ENCODE data around the gene MYH16. TPM values are rescaled to one million over a fixed set of nuclear protein-coding genes. Genes with fewer than 3 reads are reported as not detected.
"Not testable (repeated sequence)": the region's sequence is repeated elsewhere in the genome, so short reads cannot be mapped to it uniquely, and the experiment has no call there.

Gene MYH16
- total RNA-seq (not detected), total RNA-seq (0 to 0.25 (median 0) reads per million in 172 experiments)
- polyA plus RNA-seq (2013, experiment 1 of 2): not detected
- polyA plus RNA-seq (2013, experiment 2 of 2): not detected

- Mint-ChIP-seq H3K4me3 (no peak within 1 kb of the TSS), H3K27ac (no peak within 1 kb of the TSS), H3K4me1 (ENCODE audit: low read depth) (no peaks in the 10 kb centered on the region), H3K27me3 (peaks cover 5% of the 10 kb centered on the region), H3K36me3 (ENCODE audit: low read depth) (no peaks in the 10 kb centered on the region), H3K9me3 (no peaks in the 10 kb centered on the region)
- intact Hi-C loops (cut with DNase I, micrococcal nuclease): no loop called here
- Histone ChIP-seq H3K27me3 (ENCODE audit: control insufficient read depth in 1 of 2, insufficient read depth in 2 of 2, low read length in 2 of 2) (peaks cover 0 to 2% of the 10 kb centered on the region in 2 experiments), H3K27ac (ENCODE audit: low read depth in 1 of 2, low read length in 2 of 2) (no peak within 1 kb of the TSS), H3K36me3 (ENCODE audit: insufficient read depth, low read length) (no peaks in the 10 kb centered on the region), H3K4me1 (ENCODE audit: insufficient read depth, low read length) (peaks cover 5% of the 10 kb centered on the region), H3K9me3 (ENCODE audit: control insufficient read depth in 1 of 2, insufficient read depth in 1 of 2, low read length in 2 of 2) (no peaks in the 10 kb centered on the region), H3K4me3 (ENCODE audit: low read length) (no peak within 1 kb of the TSS)
- TF ChIP-seq CTCF (IDR thresholded peaks at IDR 0.05): no peak
- ChIA-PET CTCF (no interaction called here), POLR2A (no interaction called here)
- no peak for DNase-seq
- no peak for ATAC-seq (ENCODE audit: poor library complexity)
Observed at GRCh38 chr7:99272476-99273045, at the start of gene MYH16. Gene MYH16, plus strand, starts transcription at chr7:99272839.

GRCh38 chr7:99224263-99224898 is 48.3 kb upstream of the MYH16 start:
- intact Hi-C loops (cut with DNase I, micrococcal nuclease); H3K27ac Mint-ChIP-seq; POLR2A ChIA-PET; H3K4me3 Mint-ChIP-seq; DNase-seq; H3K9me3 ChIP-seq (ENCODE audit: control insufficient read depth in 1 of 2, insufficient read depth in 1 of 2, low read length in 2 of 2); H3K27me3 ChIP-seq (ENCODE audit: control insufficient read depth in 1 of 2, insufficient read depth in 2 of 2, low read length in 2 of 2); H3K9me3 Mint-ChIP-seq; CTCF ChIA-PET; H3K36me3 ChIP-seq (ENCODE audit: insufficient read depth, low read length); ATAC-seq (ENCODE audit: poor library complexity); H3K4me3 ChIP-seq (ENCODE audit: low read length); H3K4me1 Mint-ChIP-seq (ENCODE audit: low read depth); H3K27me3 Mint-ChIP-seq; H3K27ac ChIP-seq (ENCODE audit: low read depth in 1 of 2, low read length in 2 of 2); H3K4me1 ChIP-seq (ENCODE audit: insufficient read depth, low read length); H3K36me3 Mint-ChIP-seq (ENCODE audit: low read depth): not testable (repeated sequence)

GRCh38 chr7:99224899-99225265 is 47.8 kb upstream of the MYH16 start:
- Mint-ChIP-seq H3K27me3 (peaks cover 4% of the 10 kb centered on the region), H3K4me3 (no peak overlapping the region), H3K9me3 (no peaks in the 10 kb centered on the region), H3K4me1 (ENCODE audit: low read depth) (no peaks in the 10 kb centered on the region), H3K36me3 (ENCODE audit: low read depth) (no peaks in the 10 kb centered on the region), H3K27ac (no peak overlapping the region)
- intact Hi-C loops (cut with DNase I, micrococcal nuclease): no loop called here
- no peak for ATAC-seq (ENCODE audit: poor library complexity)
- no peak overlapping the region for H3K4me3 ChIP-seq (ENCODE audit: low read length)
- no peak for TF ChIP-seq CTCF (IDR thresholded peaks at IDR 0.05)
- no peaks in the 10 kb centered on the region for H3K27me3 ChIP-seq (ENCODE audit: control insufficient read depth in 1 of 2, insufficient read depth in 2 of 2, low read length in 2 of 2)
- CTCF ChIA-PET: no interaction called here
- H3K4me1 ChIP-seq (ENCODE audit: insufficient read depth, low read length): peaks cover 2% of the 10 kb centered on the region
- POLR2A ChIA-PET: no interaction called here
- no peaks in the 10 kb centered on the region for H3K36me3 ChIP-seq (ENCODE audit: insufficient read depth, low read length)
- no peaks in the 10 kb centered on the region for H3K9me3 ChIP-seq (ENCODE audit: control insufficient read depth in 1 of 2, insufficient read depth in 1 of 2, low read length in 2 of 2)
- no peak overlapping the region for H3K27ac ChIP-seq (ENCODE audit: low read depth in 1 of 2, low read length in 2 of 2)
- no peak for DNase-seq

- Mint-ChIP-seq H3K27ac (no peak overlapping the region), H3K9me3 (no peaks in the 10 kb centered on the region), H3K27me3 (no peaks in the 10 kb centered on the region), H3K4me1 (ENCODE audit: low read depth) (no peaks in the 10 kb centered on the region), H3K4me3 (no peak overlapping the region), H3K36me3 (ENCODE audit: low read depth) (no peaks in the 10 kb centered on the region)
- H3K9me3 ChIP-seq (ENCODE audit: control insufficient read depth in 1 of 2, insufficient read depth in 1 of 2, low read length in 2 of 2): no peaks in the 10 kb centered on the region
- no peak for TF ChIP-seq CTCF (IDR thresholded peaks at IDR 0.05)
- CTCF ChIA-PET: no interaction called here
- peaks cover 2% of the 10 kb centered on the region for H3K4me1 ChIP-seq (ENCODE audit: insufficient read depth, low read length)
- POLR2A ChIA-PET: no interaction called here
- no peaks in the 10 kb centered on the region for H3K27me3 ChIP-seq (ENCODE audit: control insufficient read depth in 1 of 2, insufficient read depth in 2 of 2, low read length in 2 of 2)
- DNase-seq (no peak), ATAC-seq (ENCODE audit: poor library complexity) (no peak)
- no peak overlapping the region for H3K4me3 ChIP-seq (ENCODE audit: low read length)
- no peak overlapping the region for H3K27ac ChIP-seq (ENCODE audit: low read depth in 1 of 2, low read length in 2 of 2)
- intact Hi-C loops (cut with DNase I, micrococcal nuclease): no loop called here
- no peaks in the 10 kb centered on the region for H3K36me3 ChIP-seq (ENCODE audit: insufficient read depth, low read length)
Observed at GRCh38 chr7:99229234-99229633, 43.4 kb upstream of the MYH16 start.

Measured in CD4-positive, alpha-beta T cell (primary cell).